Erythroblast (primary cell): ENCODE measurements around the gene FAM110A.

Experiments used
- GATA1 ChIP-seq: IDR thresholded peaks from 2 replicates; pipeline ENCODE4 v1.6.1; 2011; ENCODE audit warnings: low read depth, mild to moderate bottlenecking, control low read depth, low read length, moderate library complexity
- POLR2A ChIP-seq: IDR thresholded peaks from 2 replicates; pipeline ENCODE4 v1.6.1; 2011; ENCODE audit warnings: mild to moderate bottlenecking, low read length

DNA sequence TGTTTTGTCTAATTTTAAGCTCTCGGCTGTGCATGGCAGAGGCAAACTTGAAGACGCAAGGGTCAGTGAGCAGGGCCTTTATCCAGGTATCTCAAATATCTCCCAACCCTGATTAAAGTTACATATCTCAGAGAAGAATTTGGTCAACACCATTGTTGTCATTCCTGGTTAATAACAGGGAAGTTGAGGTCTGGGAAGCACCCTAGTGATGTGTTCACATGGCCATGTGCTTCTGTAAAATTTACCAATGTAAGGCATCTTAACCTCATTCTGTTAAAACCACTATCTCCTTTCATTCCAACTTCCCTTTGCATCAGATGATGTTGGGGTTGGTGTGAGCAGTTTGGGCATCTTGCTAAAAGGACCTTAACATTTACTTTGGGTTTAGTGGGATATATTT, 4.0 kb upstream of the FAM110A start:
- no peak for TF ChIP-seq POLR2A
- no peak for TF ChIP-seq GATA1
